SW 1271 (cell line): ENCODE measurements around the gene SIX3.

Experiments used
- DNase-seq, 2 experiments: peaks; one replicate each; lab custom pipeline; 2025; lab: John Stamatoyannopoulos, UW

The SIX3 gene

DNA sequence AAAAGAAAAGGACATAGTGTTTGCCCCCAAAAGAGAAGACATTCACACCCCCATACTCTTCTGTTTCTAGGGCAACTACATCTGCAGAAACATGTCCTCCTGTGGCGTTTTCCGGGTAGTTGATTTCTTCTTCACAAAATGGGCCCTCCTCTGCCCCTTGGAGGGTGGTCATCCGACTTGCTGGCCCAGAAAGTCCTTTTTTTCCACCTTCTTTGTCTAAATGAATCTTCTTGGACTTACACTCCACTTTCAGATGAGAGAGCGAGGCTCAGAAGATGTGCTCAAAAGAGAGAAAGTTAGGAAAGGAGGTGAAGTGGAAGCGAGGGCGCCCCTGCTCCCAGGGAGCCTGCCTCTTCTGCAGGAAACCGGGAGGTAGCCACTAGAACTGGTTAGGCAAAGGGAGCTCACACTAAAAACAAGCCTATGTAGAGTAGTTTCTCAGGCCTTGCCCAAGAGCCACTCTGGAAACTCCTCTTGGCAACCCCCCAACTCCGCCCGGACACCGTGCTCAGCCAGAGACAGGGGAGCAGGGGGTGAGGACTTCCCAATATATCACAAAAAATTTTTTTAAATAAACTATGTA is 10.2 kb upstream of the SIX3 start:
- no peak for DNase-seq

DNA sequence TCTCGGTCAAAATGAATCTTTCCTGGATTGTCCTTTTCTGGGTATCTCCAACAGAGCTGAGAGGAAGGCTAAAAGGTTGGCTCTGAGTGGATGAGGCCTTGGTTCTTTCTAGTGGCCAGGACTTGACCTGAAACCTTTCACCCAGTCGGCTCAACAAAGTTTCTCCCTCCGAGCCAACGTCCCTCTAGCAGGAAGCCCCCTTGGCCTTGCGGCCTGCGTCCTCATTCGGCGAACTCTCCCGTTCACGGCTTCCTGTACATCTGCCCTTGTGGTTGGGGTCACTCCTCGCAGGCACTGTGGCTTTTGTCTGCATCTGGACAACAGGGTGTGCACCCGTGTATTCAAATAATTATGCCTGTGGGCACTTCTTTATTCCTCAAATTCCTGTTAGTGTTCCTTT is 9.4 kb upstream of the SIX3 start:
- no peak for DNase-seq

- no peak for DNase-seq
Measured at GRCh38 chr2:44932564-44933392, 8.7 kb upstream of the SIX3 start.

DNA sequence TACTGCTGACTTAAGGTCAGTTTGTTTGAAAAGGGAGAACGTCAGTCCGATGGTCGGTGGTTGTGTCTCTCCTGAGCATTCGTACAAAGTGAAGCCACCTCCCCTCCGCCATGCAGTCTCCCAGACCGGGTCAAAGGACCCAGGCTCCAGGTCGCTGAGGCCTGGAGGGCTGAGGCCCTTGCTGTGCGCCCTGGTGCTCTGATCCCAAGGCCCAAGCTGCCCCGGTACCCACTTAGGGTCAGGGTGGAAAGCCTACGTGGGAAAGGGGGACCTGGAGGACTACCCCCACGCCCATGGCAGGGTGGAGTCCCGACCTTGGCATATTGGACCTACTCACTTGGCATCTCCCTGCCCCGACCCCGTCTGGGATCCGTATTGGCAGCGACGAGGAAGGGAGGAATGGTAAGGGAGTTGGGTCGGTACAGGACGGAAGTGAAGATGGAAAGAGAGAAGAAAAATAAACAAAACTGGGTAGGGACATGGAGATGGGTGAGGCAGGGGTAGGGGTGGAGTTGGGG is 8.0 kb upstream of the SIX3 start:
- DNase-seq: no peak

GRCh38 chr2:44934038-44934982 is 7.2 kb upstream of the SIX3 start:
- no peak for DNase-seq

DNA sequence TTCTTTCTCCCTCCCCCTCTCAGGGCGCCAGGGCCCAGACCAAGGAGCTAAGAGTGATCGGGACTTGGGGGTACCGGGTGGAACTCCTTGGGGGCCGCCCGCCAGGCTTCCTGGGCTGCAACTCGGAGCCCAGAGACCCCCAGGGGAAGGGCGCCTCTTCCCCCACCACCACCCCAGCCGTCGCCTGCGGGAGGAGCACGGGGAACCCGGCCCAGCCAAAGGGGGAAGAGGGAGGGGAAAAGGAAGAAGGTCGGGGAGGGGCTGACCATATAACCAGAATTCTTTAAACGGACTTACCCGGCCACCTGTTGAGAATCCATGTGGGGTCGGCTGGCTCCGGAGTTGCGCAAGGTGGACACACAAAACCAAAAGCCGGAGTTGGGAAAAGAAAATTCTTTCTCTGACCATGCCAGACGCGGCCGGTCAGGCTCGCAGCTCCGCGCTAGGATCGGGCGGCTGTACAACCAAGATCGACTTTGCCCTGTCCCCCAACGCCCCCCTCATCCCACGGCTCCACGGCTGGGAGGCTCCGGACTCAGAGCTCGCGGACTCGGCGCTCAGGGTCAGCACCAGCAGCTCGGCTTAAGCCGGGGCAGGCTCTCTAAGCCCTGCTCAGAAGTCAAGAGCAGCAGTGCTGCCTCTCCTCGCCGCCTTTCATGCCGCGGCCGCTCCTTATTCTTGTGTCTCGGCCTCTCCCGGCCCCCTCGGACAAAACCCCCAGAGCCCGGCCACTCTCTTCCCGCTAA is 6.3 kb upstream of the SIX3 start:
- no peak for DNase-seq

- no peak for DNase-seq
Measured at GRCh38 chr2:44935729-44936098, 5.8 kb upstream of the SIX3 start.

DNA sequence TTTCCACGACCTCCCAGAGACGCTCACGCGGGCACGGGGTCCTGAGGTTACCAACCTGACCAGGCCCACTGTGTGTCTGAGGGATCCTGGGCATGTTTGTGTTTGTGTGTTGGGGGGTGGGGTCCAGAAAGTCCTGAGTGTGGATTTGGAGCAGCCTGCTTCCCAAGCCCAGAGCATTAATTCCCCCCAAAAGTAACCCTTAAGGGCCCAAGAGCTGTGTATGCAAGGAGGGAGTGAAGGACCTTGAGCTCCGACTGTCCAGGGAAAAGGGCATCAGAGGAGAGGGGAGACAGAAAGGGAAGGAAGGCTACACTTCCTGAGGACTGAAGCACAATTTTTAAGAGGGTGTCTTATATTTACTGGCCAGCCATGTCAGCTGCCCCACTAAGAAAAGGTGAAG is 5.2 kb upstream of the SIX3 start:
- DNase-seq: no peak

- no peak for DNase-seq
Measured at GRCh38 chr2:44936715-44937687, 4.5 kb upstream of the SIX3 start.

DNA sequence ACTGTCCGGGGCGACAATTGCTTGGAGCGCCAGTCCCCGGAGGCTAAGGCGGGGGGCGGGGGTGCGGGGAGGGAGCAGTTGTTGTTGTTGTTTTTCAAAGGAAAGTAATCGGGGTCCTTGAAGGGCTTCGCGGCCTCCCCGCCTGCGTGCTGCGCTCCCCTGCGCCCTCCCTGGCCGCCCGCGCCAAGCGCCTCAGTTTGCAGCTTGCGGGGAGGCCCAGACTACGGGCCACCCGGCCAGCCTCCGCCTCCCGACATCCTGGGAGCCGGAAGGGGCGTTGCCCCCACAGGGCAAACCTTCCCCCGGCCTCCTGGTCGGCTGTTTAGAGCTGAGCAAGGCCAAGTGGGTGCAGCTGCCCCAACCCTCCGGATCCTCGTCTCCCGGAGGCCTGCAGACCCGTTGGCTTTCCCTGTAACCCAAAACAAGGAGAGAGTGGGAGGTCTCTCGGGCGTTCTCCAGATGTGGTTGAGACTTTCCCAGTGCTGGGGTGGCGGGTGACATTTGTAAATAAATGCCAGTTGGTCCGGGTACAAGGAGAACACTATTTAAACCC is 3.7 kb upstream of the SIX3 start:
- DNase-seq: no peak

- DNase-seq: no peak
Measured at GRCh38 chr2:44938287-44939105, 3.0 kb upstream of the SIX3 start.

DNA sequence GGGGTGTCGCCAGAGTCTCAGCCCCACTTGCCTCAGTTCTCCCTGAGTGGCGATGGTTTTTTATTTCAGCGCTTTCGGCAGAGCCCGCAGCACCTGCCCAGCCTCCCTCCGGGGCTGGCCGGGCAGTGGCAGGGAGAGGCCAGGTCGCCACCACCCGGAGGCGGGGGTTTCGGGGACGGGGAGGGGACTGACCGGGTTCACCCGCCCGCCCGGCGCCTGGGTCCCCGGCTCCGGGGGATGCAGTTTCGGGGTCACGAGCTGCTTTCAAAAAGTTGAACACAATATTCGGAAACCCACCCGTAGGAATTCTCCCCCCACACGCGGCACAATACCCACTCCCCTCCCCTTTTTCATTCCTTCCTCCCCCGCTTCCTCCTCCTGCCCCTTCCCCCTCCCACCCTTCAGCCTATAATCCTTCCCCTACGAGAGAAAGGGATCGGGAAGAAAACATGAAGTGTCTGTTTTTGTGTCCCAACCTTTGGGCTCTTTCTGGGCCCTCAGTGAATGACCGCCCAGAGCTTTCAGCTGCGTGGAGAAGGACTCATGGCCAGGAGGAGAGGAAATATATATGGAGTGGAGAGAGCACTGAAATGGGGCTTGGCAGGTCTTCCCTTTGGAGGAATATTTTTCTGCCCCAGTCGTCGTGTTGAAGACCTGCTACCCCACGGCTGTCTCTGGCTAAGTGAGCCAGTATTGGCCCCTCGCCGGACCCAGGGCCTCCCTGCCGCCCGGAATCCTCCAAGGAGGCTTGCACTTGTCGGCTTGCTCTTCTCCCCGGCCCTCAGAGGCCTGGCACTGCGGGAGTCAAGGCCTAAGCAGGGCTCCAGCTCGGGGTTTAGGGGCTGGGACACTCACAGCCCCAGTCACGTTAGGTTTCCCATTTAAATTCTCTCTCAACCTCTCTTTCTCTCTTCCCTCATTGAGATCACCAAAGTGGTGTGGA is 2.1 kb upstream of the SIX3 start:
- no peak for DNase-seq

DNA sequence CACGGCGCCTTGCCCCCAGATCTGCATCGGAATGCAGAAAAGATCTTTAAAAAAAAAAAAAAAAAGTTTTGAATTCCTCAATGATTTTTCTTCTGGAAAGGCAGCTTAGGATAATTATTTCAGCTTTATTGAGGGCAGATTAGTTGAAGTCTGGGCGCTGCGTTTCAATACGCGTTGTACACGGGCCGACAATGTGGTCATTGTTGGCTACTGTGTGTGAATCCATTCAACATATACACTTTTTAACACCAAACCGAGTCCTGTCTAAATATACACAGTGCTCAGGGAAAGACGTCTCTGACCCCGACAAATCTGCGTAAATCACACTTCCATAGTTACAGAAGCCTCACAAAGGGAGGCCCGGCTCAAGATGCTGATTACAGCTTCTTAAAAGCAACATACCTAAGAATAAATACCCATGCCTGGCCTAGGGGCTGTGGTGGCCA is 1.4 kb upstream of the SIX3 start:
- DNase-seq: no peak

DNA sequence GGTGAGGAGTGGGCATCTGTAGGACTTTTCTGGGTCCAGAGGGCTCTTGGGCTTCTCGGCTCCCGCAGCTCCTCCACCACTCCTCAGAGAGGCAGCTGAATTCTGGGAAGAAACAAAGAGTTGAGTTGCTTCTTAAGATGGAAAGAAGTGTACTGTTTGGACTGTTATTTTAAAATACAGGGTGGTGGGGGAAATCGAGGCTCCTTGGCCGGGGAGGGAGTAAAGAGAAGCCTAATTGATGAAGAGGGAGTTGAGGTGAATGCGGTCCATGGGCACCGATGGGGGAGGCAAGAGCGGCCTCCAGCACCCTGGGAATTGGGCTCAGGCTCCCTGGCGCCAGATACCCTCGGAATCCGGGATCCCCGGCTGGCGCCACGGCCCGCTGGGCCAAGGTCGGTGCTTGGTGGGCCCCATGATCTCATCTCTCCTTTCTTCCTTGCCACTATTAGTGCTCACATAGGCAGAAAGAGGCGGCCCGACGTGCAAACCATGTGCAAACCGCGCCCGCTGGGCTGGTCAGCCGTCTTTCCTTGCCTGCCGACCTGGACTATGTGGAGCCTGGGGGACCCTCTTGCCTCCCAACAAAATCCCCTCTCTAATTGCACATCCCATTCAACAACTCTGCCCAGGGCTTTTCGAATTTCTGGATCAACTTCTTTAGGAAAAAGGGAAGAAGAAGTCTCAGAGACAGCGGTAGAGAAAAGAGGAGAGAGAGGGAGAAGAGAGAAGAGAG is 604 bp upstream of the SIX3 start:
- DNase-seq: no peak

DNA sequence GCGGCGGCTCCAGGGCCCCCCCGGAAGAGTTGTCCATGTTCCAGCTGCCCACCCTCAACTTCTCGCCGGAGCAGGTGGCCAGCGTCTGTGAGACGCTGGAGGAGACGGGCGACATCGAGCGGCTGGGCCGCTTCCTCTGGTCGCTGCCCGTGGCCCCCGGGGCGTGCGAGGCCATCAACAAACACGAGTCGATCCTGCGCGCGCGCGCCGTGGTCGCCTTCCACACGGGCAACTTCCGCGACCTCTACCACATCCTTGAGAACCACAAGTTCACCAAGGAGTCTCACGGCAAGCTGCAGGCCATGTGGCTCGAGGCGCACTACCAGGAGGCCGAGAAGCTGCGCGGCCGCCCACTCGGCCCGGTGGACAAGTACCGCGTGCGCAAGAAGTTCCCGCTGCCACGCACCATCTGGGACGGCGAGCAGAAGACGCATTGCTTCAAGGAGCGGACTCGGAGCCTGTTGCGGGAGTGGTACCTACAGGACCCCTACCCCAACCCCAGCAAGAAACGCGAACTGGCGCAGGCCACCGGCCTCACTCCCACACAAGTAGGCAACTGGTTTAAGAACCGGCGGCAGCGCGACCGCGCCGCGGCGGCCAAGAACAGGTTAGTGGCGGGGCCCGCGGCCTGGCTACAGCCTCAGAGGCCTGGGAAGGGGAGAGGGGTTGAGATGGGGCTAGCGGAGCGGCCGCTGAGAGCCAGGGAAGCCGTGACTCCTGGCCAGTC is 965 bp downstream of the SIX3 start:
- DNase-seq: no peak

DNA sequence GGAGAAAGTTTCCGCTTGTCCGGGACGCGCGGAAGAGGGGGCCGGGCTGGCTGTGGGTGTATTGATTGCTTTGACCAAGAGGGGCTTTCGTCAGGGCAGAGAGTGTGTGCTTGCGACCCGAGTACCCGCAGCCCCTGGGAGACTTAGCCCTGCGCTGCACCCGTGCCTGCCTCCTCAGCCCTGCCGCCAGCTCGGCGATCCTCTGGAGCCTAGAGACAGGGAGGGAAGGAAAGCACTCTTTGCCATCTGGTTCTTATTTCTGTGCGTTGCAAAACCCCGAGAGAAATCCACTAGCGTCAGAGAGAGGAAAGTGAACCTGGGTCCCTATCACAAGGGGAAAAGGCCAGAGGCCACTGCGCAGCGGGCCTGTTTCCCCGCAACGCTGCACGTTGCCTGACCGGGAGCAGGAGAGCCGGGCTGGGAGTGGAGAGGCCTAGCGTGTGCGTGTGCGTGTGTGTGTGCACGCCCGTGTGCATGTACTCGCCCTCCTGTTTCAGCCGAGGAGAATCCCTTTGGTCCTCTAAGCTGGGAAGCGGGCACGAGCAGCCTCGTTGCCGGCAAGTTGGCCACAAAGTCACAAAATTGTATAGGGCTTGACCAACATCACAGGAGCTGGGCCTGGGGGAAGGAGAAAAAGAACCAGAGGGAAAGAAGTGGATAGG is 1.7 kb downstream of the SIX3 start:
- no peak for DNase-seq
